ENCODE results near the gene CATSPERD.

The CATSPERD gene

DNA sequence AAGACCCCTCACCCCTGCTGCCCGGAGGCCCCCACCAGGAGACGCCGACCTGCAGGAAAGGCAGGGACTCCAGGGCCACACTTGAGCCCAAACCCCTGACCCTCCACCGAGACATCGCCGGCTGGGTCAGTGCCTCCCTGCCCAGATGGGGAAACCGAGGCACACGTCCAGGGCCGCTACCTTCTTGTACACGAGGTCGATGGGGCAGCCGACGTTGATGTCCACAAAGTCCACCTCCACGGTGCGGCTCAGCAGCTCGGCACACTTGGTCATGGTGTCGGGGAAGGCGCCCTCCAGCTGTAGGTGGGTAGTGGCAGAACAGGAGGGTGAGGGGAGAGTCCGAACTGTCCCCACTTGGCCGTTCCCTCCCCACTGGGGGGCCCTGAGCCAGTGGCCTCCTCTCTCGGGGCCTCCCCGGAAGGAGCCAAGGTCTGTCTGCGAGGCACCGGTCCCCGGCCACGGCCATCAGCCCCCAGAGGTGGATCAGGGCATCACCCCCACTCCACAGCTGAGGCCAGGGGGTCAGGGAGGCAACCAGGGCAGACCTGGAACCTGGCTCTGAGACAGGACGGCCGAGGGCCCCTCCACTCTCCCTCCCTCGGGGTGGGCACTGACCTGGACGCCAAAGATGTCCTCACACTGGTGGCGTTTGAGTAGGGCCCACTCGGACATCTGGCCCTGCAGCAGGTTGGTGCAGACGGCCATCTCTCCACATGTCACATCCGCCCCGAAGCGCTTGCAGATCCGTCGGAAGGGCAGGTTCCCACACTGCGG is 67.2 kb downstream of the CATSPERD start:
- no peak for DNase-seq (ENCODE audit: low read depth)

GRCh38 chr19:5788422-5788821 is 68.0 kb downstream of the CATSPERD start:
- no peak for DNase-seq (ENCODE audit: low read depth)

DNA sequence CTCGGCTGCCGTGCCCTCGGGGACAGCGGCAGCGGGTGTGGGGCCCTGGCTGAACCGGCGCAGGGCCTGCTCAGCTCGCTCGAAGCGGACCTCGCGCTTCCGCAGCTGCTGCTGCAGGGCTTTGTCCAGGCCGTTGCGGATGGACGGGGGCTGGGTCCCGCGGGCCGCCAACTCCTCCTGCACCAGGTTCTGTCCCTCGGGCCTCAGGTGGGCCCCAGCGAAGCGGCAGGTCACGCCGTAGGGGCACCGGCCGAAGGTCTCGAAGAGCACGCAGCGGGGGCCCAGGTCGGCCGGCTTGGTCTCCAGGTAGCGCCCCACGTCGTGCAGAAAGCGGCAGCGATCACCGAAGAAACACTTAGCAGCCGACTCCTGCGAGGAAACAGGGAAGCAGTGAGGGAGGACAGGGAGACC is 68.9 kb downstream of the CATSPERD start:
- no peak for DNase-seq (ENCODE audit: low read depth)

- DNase-seq (ENCODE audit: low read depth), result no peak
Measured at GRCh38 chr19:5789886-5790558, 69.6 kb downstream of the CATSPERD start.

GRCh38 chr19:5790559-5791520 is 70.4 kb downstream of the CATSPERD start, which contains the start of gene DUS3L:
TSS of gene DUS3L (minus strand) at chr19:5791163. CDS start at chr19:5791141, 22 bp downstream.
- DNase-seq (ENCODE audit: low read depth), result peak; percentile 93

DNA sequence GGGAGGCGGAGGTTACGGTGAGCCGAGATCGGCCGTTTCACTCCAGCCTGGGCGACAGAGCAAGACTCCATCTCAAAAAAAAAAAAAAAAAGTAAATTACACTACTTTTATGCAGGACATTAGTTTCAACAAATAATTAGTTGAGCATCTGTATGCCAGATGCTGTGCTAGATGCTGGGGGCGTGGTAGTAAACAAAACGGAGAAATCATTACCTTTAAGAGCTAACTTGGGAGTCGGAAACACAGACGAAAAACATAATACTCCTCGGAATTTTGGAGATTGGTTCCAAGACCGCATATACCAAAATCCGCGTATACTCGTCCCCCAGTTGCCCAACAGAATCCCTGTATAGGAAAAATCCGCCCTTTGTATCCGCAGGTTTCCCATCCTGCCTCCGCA is 71.8 kb downstream of the CATSPERD start:
- no peak for DNase-seq (ENCODE audit: low read depth)

DNA sequence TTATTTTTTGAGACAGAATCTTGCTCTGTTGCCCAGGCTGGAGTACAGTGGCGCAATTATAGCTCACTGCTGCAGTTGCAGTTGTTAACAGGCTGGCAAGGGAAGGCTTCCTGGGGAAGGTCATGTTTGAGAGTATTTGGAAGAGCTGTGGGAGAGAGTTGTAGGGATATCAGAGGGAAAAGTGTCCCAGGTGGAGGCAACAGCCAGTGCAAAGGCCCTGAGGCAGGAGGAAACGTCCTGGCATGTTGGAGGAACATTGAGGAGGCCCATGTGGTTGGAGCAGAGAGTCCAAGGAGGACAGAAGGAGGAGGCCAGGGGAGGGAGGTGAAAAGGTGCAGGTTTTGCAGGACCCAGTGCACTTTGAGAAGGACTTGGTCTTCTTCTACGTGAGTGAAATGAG is 72.8 kb downstream of the CATSPERD start:
- no peak for DNase-seq (ENCODE audit: low read depth)

DNA sequence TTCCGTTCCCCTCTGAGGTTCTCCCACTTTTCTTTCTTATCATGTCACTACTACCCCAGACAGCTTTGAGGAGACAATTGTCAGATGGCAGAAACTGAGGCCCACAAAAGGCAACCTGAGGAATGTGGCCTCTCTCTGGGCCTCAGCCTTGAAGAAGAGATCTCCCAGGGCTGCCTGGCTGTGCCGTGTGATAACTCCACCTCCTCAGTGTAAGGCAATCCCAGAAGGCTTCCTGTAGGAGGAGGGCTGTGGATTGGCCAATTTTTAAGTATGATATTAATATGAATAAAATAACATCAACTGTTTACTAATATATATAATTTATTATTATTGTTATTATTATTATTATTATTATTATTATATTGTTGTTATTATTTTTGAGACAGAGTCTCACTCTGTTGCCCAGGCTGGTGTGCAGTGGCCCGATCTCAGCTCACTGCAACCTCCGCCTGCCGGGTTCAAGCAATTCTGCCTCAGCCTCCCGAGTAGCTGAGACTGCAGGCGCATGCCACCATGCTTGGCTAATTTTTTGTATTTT is 75.0 kb downstream of the CATSPERD start:
- DNase-seq (ENCODE audit: low read depth), result no peak

DNA sequence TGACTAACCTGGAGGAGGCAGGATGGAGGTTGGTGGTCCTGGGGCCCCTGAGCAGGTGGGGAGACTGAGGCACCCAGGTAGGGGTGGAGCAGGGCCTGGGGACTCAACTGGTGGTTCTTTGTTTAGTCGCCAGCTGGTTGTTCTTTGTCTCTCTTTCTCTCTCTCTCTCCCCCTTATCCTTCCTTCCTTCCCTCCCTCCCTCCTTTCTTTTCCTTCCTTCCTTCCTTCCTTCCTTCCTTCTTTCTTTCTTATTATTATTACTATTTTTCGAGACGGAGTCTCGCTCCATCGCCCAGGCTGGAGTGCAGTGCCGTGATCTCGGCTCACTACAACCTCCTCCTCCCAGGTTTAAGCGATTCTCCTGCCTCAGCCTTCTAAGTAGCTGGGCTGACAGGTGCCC is 77.8 kb downstream of the CATSPERD start:
- DNase-seq (ENCODE audit: low read depth), result no peak

GRCh38 chr19:5799247-5800241 is 79.1 kb downstream of the CATSPERD start:
- DNase-seq (ENCODE audit: low read depth), result no peak

- no peak for DNase-seq (ENCODE audit: low read depth)
Measured at GRCh38 chr19:5800361-5801270, 80.2 kb downstream of the CATSPERD start.

DNA sequence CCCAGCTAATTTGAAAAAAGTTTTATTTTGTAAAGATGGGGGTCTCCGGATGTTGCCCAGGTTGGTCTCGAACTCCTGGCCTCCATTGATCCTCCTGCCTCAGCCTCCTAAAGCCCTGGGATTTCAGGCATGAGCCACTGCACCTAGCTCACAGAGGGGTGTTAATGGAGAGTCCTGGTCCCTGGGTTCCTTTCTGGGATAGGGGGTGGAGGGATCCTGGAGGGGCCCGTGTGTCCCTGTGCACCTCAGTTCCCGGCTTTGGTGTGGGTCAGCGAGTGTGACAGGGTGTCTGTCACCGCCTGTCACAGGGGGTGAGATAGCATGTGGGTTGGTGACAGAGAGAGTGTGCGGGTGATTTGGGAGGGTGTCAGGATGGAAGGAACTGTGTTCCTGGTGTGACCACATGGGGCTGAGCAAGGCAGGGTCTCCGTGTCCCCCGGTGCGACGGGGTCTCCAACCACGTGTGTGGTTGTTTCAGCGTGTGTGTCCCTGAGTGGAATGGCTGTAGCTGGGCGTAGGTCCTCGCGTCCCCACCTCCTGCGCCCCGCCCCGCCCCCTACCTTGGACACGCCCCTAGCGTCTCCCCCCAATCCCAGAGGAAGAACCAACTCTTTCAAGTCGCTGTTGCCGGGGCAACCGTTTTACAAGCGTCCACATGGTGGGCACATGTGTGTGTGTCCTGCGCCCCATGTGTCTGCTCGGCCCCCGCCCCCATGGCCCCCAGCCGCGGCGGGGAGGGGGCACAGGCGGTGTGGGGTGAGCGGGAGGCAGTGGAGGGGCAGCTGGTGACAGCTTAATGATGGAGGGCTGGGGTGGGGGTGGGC is 81.6 kb downstream of the CATSPERD start:
- DNase-seq (ENCODE audit: low read depth), result no peak

DNA sequence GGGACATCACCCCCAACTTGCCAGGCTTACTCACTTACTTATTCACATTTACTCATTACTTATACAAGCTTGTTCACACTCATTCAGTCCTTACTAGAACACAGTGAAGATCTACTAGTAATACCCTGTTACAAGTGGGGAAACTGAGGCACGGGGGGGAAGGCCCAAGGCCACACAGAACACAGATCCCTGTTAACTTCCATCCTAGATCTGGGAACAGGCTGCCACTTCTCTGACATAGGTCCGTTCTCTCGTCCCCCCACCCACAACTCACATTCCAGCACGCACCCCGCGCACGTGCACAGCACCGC is 83.0 kb downstream of the CATSPERD start:
- no peak for DNase-seq (ENCODE audit: low read depth)

DNA sequence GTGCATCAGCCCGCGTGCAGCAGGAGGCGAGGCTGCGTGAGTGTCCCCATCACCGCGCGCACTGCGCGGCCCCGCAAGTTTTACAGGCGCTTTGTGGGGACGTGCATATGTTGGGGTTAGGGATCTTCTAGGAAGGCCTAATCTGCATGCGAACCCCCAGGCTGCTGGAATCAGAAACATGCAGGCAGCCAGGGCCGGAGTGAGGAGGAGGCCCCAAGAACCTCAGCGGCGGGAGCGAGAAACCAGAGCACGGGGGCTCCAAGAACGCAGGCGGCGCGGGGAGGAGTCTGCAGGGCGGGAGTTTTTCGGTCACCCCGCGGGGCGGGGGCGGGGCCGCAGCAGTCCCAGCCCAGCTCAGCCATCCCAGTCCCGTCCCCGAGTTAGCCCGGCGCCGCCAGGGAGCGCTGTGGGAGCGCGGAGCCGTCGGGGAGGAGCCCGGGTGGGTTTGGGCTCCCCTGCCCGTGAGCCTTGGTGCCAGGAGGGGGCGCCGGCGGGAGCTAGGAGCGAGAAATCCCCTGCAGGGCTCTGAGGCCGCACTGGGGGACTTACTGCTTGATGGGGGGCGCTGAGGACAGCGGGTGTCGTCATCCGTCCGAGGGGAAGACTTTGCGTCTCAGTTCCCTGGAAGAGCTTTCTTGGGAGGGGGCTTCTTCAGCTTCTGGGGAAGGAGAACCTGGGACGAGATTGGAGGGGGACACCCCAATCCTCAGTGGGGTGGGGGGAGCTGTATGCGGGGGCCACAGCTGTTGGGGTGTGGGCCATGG is 83.5 kb downstream of the CATSPERD start:
- DNase-seq (ENCODE audit: low read depth), result peak; percentile 93

GRCh38 chr19:5804516-5805461 is 84.4 kb downstream of the CATSPERD start, which contains the start of gene NRTN:
TSS of gene NRTN (plus strand) at chr19:5805067. CDS start at chr19:5824166, 19,099 bp downstream.
- DNase-seq (ENCODE audit: low read depth), result peak; percentile 27

DNA sequence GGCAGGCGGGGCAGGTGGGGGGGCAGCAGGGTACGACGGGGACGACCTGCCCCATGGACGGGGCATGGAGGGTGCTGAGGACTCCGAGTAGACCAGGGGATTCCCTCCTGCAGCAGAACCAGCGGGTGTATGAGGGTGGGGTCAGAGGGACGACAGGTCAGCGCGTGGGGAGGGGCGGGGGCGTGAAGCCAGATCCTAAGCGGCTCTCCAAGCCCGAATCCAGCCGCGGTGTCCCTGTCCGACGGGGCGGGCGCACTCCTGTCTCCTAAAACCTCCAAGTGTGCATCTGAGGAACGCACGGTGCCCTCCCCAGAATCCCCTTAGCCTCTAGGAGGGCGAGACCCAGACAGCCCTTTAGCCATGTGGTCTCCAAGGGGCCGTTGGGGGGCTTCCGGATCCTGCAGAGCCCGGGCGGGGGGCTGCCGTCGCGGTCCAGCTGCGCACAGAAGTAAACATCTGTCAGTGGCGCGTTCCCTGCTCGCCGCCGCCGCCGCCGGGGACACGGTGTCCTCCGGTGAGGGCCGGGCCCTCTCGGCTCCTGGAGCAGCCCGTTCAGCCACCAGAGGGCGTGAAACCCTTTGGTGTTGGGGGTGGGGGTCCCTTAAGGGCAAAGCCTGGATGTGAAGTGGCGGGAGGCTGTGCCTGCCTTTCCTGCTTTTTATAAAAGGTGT is 85.2 kb downstream of the CATSPERD start:
- peak; percentile 49 for DNase-seq (ENCODE audit: low read depth)
